Peyer's patch (tissue), 4 donors: ENCODE measurements around the gene SETMAR. TPM values are rescaled to one million over a fixed set of nuclear protein-coding genes. Genes with fewer than 3 reads are reported as not detected.
"Not testable (repeated sequence)": the region's sequence is repeated elsewhere in the genome, so short reads cannot be mapped to it uniquely, and the experiment has no call there.

Experiments
- DNase-seq, 3 donors: peaks; one replicate each; pipeline ENCODE4 v3.0.0-alpha.2; 2017 to 2019
- H3K27ac ChIP-seq, 4 donors: fragments of 200-600 bp; sonication (generic); one replicate each; pipeline ENCODE4 v1.5.1; 2016 to 2019
- H3K27me3 ChIP-seq, 2 donors: fragments of 200-600 bp; sonication (generic); one replicate each; pipeline ENCODE4 v1.5.1; 2019
- H3K36me3 ChIP-seq, 3 donors: fragments of 200-600 bp; sonication (generic); one replicate each; pipeline ENCODE4 v1.5.1; 2016 to 2019
- H3K4me1 ChIP-seq, 4 donors: fragments of 200-600 bp; sonication (generic); one replicate each; pipeline ENCODE4 v1.5.1; 2016 to 2019
- H3K4me3 ChIP-seq, 4 donors: fragments of 200-600 bp; sonication (generic); 1 replicate in 3 of 4; 2 replicates in 1 of 4; pipeline ENCODE4 v1.5.1; 2016 to 2019; ENCODE audit warnings: mild to moderate bottlenecking in 1 of 4
- H3K9me3 ChIP-seq, 4 donors: fragments of 200-600 bp; sonication (generic); one replicate each; pipeline ENCODE4 v1.5.1; 2016 to 2019; ENCODE audit warnings: mild to moderate bottlenecking in 1 of 4
- POLR2A ChIP-seq, 2 donors: fragments of 450-650 bp; IDR thresholded peaks; one replicate each; pipeline ENCODE4 v1.5.1; 2017; ENCODE audit warnings: antibody characterized with exemption in 2 of 2, mild to moderate bottlenecking in 2 of 2, moderate library complexity in 2 of 2
- total RNA-seq, 4 donors: library from RNA; depleted of rRNA; stranded (reverse); fragments of >200 nt; gene quantifications; one replicate each; pipeline ENCODE4 v1.1.0, GENCODE V29; 2016
- TF ChIP-seq, protein P1 (sequence below), 6 experiments: fragments of 450-650 bp in 4 of 6; fragments of 200-600 bp in 2 of 6; sonication (generic) in 1 of 6; IDR thresholded peaks; one replicate each; pipeline ENCODE4 v1.5.1; 2017 to 2019; ENCODE audit warnings: antibody characterized with exemption in 6 of 6, mild to moderate bottlenecking in 3 of 6, moderate library complexity in 1 of 6

SETMAR gene
- total RNA-seq, 4 donors from 2014 or later = 5.6 to 28.9 (median 16.2) TPM

DNA sequence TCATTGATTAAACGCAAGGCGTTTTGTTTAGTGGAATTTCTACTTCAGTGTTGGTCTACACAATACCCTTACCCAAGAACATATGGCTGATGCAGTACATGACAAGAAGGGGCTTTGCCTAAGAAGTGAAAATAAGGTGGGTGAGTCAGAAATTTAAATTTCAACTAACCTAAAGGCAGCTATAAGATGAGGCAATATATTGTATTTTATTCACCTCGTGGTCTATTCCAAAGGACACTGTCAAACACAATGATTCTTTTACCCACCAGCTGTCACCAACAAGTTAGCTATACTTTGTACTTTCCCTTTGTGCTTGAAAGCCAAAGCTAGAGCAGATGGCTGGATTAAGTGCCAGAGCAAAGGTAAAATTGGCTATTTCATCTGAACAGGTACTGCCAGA lies 10.9 kb upstream of the SETMAR start:
- no peak overlapping the region for H3K4me3 ChIP-seq
- no peak for DNase-seq
- H3K27ac ChIP-seq = no peak overlapping the region
- no peaks in the 10 kb centered on the region for H3K4me1 ChIP-seq
- H3K9me3 ChIP-seq = no peaks in the 10 kb centered on the region
- TF ChIP-seq POLR2A (IDR thresholded peaks at IDR 0.05) = no peak
- TF ChIP-seq, protein P1, sequence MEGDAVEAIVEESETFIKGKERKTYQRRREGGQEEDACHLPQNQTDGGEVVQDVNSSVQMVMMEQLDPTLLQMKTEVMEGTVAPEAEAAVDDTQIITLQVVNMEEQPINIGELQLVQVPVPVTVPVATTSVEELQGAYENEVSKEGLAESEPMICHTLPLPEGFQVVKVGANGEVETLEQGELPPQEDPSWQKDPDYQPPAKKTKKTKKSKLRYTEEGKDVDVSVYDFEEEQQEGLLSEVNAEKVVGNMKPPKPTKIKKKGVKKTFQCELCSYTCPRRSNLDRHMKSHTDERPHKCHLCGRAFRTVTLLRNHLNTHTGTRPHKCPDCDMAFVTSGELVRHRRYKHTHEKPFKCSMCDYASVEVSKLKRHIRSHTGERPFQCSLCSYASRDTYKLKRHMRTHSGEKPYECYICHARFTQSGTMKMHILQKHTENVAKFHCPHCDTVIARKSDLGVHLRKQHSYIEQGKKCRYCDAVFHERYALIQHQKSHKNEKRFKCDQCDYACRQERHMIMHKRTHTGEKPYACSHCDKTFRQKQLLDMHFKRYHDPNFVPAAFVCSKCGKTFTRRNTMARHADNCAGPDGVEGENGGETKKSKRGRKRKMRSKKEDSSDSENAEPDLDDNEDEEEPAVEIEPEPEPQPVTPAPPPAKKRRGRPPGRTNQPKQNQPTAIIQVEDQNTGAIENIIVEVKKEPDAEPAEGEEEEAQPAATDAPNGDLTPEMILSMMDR (IDR thresholded peaks at IDR 0.05) = no peak
- no peaks in the 10 kb centered on the region for H3K27me3 ChIP-seq
- no peaks in the 10 kb centered on the region for H3K36me3 ChIP-seq

DNA sequence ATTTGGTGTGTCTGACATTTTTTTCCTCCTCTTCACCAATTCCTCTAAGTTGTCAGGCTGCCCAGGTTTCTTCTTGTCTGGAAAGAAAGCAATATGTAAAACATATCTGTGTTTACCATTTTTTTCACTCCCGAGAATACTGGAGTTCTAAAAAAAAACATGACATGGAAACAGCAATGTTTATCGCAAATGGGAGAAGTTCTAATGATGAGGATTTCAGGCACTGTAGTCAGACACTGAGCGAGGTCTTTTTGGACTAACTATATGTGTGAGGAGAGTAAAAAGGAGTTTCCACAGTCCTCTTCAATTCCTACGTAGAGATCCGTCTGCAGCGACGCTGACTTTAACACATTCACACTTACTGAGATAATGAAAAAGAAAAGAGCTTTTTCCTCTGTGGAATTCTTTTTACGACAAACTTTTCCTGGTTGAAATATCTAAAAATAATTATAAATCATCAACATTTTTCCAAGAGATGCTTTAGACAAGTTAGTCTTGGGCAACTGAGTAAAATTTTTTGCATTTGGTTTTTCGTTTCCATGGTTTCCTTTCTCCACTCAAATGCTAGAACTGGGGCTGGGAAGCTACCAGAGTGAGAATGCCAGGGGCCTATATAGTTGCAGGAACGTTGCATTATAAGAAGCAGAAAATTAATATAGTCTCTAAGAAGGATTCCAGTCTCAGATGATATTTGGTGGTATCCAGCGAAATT lies 8.4 kb upstream of the SETMAR start:
- no peak overlapping the region for H3K4me3 ChIP-seq
- no peak overlapping the region for H3K27ac ChIP-seq
- H3K27me3 ChIP-seq = no peaks in the 10 kb centered on the region
- no peak for DNase-seq
- H3K36me3 ChIP-seq = no peaks in the 10 kb centered on the region
- no peaks in the 10 kb centered on the region for H3K9me3 ChIP-seq
- TF ChIP-seq, protein P1 (IDR thresholded peaks at IDR 0.05) = no peak
- no peak for TF ChIP-seq POLR2A (IDR thresholded peaks at IDR 0.05)
- H3K4me1 ChIP-seq = no peaks in the 10 kb centered on the region

DNA sequence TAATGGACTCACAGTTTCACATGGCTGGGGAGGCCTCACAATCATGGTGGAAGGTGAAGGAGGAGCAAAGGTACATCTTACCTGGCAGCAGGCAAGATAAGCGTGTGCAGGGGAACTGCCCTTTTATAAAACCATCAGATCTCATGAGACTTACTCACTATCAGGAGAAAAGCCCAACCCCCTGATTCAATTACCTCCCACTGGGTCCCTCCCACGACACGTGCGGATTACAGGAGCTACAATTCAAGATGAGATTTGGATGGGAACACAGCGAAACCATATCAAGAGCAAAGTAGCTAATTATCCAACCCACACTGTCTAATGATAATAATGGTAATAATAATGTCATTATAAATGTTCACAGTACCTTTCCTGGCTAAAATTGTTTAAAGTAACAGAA lies 6.7 kb upstream of the SETMAR start:
- H3K4me3 ChIP-seq, H3K9me3 ChIP-seq, H3K27ac ChIP-seq, H3K4me1 ChIP-seq, H3K36me3 ChIP-seq, DNase-seq, H3K27me3 ChIP-seq: not testable (repeated sequence)

DNA sequence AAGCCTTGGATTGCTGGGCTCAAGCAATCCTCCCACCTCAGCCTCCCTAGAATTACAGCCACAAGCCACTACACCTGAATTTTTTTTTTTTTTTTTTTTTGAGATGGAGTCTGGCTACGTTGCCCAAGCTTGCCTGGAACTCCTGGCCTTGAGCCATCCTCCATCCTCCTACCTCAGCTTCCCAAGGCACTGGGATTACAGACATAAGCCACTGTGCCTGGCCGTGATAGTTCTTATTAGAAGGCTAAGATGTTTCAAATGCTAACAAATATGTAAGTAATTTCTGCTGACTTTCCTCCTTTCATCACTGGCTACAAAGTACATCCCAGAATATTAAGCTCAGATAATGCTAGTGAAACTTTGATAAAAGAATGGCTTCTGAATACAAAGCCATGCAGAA lies 5.7 kb upstream of the SETMAR start:
- H3K4me3 ChIP-seq = no peak overlapping the region
- DNase-seq = no peak
- no peak for TF ChIP-seq POLR2A (IDR thresholded peaks at IDR 0.05)
- TF ChIP-seq, protein P1 (IDR thresholded peaks at IDR 0.05) = no peak
- no peaks in the 10 kb centered on the region for H3K4me1 ChIP-seq
- H3K27ac ChIP-seq = no peak overlapping the region
- no peaks in the 10 kb centered on the region for H3K36me3 ChIP-seq
- no peaks in the 10 kb centered on the region for H3K27me3 ChIP-seq
- no peaks in the 10 kb centered on the region for H3K9me3 ChIP-seq

DNA sequence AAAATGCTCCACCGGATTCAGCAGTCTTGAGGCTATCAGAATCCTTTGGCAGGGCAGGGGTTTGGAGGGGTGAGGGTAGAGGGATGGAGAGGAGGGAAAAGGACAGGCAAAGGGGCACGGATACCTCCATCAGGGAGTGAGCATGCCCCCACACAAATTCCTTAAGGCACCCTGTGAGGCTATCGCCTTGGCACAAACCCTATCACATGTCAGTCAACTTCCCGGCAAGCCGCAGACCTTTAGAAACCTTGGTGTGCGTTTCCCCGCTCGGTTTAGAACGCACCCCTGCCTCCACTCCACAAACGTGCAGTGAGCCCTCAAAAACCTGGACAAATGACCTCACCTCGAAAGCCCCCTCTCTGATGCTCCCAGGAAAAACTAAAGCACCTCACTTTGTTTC lies 422 bp upstream of the SETMAR start:
- peak overlapping the region in 3 of 4 donors; percentile 73 to 90 (median 74) for H3K4me3 ChIP-seq
- no peaks in the 10 kb centered on the region for H3K9me3 ChIP-seq
- DNase-seq = no peak
- TF ChIP-seq, protein P1 (IDR thresholded peaks at IDR 0.05) = no peak
- no peak for TF ChIP-seq POLR2A (IDR thresholded peaks at IDR 0.05)
- H3K27me3 ChIP-seq = no peaks in the 10 kb centered on the region
- peak overlapping the region; percentile 86 to 95 (median 90) for H3K27ac ChIP-seq
- H3K4me1 ChIP-seq = peaks cover 0 to 20% (median 0%) of the 10 kb centered on the region in 4 donors
- H3K36me3 ChIP-seq = no peaks in the 10 kb centered on the region

DNA sequence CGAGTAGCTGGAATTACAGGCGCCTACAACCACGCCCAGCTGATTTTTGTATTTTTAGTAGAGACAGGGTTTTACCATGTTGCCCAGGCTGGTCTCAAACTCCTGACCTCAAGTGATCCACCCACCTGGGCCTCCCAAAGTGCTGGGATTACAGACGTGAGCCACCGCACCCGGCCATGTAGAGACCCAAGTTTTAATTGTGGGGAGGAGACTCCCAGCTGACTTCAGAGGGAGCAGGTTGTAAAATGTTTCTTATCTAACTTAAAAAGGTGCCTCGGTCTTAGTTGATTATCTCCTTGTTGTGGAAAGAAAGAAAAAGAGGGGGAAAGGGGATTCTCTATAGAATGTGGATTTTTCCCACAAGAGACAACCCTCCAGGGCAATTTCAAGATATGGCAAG lies 2.0 kb downstream of the SETMAR start:
- not testable (repeated sequence) for H3K4me3 ChIP-seq, H3K36me3 ChIP-seq, H3K27ac ChIP-seq, DNase-seq, H3K27me3 ChIP-seq, H3K9me3 ChIP-seq
- peaks cover 0 to 20% (median 0%) of the 10 kb centered on the region in 4 donors for H3K4me1 ChIP-seq

DNA sequence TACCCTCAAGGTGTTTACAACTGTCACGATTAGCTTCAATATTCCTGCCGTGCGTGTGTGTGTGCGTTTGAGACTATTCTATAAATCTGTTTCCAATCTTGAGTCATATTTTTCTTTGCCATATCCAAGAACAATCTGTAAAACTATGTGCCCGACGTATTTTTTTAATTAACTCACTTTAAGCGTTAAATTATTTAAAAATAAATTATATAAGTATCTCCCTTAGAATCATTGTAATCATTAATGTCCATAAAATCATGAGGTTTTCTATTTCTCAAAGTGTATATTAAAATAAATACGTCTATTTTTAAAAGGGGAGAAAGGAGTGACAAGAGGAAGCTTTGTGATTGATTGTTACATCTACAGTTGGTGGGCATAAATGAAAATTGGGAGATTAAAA lies 2.9 kb downstream of the SETMAR start:
- Histone ChIP-seq H3K4me1 (peaks cover 0 to 20% (median 0%) of the 10 kb centered on the region in 4 donors), H3K27me3 (no peaks in the 10 kb centered on the region), H3K4me3 (no peak overlapping the region), H3K9me3 (no peaks in the 10 kb centered on the region), H3K36me3 (no peaks in the 10 kb centered on the region), H3K27ac (peak overlapping the region in 2 of 4 donors; percentile 31 to 36)
- TF ChIP-seq, protein P1 (IDR thresholded peaks at IDR 0.05) = no peak
- TF ChIP-seq POLR2A (IDR thresholded peaks at IDR 0.05) = no peak
- DNase-seq = no peak
